Measurements from ENCODE around the gene MRAP2.
"Not testable (repeated sequence)": the region's sequence is repeated elsewhere in the genome, so short reads cannot be mapped to it uniquely, and the experiment has no call there.

MRAP2 gene

DNA sequence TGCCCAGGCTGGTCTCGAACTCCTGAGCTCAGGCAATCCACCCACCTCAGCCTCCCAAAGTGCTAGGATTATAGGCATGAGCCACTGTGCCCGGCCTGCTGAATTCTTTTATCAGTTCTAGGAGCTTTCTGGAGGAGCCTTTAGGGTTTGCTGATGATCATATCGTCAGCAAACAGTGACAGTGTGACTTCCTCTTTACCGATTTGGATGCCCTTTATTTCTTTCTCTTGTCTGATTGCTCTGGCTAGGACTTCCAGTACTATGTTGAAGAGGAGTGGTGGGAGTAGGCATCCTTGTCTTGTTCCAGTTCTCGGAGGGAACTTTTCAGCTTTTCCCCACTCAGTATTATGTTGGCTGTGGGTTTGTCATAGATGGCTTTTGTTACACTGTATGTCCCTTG lies 35.3 kb downstream of the MRAP2 start:
- intact Hi-C loops (cut with DNase I), result not testable (repeated sequence)

DNA sequence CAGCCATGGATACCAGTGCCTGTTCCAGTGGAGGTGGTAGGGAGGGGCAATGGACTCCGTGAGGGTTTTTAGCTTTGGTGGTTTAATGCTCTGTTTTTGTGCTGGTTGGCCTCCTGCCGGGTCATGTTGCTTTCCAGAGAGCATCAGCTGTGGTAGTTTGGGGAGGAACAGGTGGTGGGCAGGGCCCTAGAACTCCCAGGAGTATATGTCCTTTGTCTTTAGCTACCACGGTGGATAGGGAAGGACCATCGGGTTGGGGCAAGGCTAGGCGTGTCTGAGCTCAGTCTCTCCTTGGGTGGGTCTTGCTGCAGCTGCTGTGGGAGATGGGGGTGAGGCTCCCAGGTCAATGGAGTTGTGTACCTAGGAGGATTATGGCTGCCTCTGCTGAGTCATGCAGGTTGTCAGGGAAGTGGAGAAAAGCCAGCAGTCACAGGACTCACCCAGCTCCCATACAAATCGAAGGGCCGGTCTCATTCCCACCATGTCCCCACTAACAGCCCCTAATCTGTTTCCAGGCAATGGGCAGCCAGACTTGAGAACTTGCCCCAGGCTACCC lies 38.9 kb downstream of the MRAP2 start:
- intact Hi-C loops (cut with DNase I), result no loop called here
- DNase-seq, result no peak

More for the DNA sequence above, 35.3 kb downstream of the MRAP2 start:
- not testable (repeated sequence) for DNase-seq

GRCh38 chr6:84074988-84075781 lies 41.6 kb downstream of the MRAP2 start:
- DNase-seq, result no peak
- intact Hi-C loops (cut with DNase I), result no loop called here

DNA sequence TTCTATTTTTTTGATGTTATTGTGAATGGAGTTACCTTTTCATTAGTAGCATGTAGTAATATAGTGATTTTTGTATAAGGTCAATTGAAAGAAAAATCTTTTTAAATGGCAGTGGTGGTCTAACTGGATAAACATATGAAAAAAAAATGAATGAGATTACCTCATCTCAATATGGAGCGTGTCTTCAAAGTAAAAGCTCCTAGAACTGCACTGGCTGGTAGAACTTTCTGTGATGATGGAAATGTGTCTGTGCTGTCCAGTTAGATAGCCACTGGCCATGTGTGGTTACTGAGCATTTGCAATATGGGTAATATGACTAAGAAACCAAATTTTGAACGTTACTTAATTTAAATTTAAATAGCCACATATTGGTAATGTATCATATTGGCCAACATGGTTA lies 44.1 kb downstream of the MRAP2 start:
- intact Hi-C loops (cut with DNase I), result no loop called here
- DNase-seq, result no peak

- no peak for DNase-seq
These were observed 44.8 kb downstream of the MRAP2 start for GRCh38 chr6:84078335-84078734.

GRCh38 chr6:84081222-84081621 lies 47.6 kb downstream of the MRAP2 start:
- DNase-seq, result no peak
- intact Hi-C loops (cut with DNase I), result no loop called here

More at GRCh38 chr6:84078335-84078734, 44.8 kb downstream of the MRAP2 start:
- intact Hi-C loops (cut with DNase I), result no loop called here

DNA sequence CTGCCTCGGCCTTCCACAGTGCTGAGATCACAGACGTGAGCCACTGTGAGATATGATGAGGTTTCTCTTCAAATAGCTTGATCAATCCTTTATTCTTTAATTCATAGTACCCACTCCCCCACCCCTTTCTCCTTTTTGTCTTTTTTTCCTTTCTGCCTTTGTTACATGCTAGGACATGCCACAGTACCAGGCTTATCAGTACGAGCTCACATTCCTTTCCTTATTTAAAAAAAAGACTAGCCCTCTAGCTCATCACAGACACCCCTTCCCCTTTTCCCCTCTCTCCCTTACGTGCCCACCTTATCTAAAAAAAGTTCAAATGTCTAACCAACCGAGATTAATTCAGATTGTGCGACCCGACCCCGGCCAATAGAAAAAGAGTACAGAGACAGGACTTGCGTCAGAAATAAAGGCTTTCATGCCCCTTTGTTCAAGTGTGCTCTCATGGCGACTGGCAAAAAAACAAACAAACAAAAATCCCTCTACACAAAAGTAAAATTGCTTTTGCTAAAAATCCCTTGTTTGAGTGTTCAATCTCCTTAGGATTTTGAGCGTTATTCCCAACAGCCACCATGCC lies 49.2 kb downstream of the MRAP2 start:
- DNase-seq, result no peak
- intact Hi-C loops (cut with DNase I), result no loop called here

- intact Hi-C loops (cut with DNase I); DNase-seq: not testable (repeated sequence)
These were observed 51.1 kb downstream of the MRAP2 start for GRCh38 chr6:84084705-84085104.

- DNase-seq, result no peak
These were observed 52.5 kb downstream of the MRAP2 start for GRCh38 chr6:84086056-84086455.

DNA sequence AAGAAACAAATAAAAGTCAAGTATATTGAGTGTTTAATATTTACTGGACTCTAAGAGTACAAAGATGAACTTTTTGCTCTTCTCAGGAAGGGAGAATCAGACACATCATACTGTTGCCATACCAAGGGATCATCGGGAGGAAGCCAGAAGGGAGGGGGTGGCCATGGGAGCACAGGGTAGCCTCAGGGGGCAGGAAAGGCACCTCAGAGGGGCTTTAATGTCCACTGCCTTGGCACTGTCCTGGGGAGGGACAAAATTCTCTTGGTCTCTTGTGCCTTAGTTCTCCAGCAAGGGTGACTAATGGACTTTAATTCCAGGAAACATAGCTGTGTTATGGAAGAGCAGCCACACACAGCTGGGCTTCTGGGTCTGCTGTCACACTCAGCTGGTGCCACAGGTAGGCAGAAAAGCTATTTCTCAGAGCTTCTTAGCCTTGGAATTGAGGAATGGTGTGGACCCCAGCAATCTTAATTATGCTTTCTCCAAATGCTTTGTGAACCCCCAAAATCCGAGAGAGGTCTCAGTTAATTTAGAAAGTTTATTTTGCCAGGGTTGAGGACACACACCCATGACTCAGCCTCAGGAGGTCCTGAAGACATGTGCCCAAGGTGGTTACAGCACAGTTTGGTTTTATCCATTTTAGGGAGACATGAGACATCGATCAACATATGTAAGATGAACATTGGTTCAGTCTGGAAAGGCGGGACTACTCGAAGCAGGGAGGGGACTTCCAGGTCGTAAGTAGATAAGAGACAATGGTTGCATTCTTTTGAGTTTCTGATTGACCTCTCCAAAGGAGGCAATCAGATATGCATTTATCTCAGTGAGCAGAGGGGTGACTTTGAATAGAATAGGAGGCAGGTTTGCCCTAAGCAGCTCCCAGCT lies 53.2 kb downstream of the MRAP2 start:
- no peak for DNase-seq
- intact Hi-C loops (cut with DNase I), result no loop called here

More at GRCh38 chr6:84086056-84086455, 52.5 kb downstream of the MRAP2 start:
- intact Hi-C loops (cut with DNase I), result no loop called here

DNA sequence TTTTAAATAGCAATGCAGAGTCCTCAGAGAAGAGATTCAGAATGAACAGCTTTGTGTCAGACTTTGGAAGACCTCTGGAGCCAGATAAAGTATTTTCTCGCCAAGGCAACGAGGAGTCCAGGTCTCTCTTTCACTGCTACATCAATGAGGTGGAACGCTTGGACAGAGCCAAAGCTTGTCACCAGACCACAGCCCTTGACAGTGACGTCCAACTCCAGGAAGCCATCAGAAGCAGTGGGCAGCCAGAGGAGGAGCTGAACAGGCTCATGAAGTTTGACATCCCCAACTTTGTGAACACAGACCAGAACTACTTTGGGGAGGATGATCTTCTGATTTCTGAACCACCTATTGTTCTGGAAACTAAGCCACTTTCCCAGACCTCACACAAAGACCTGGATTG lies 55.5 kb downstream of the MRAP2 start:
- DNase-seq, result no peak
- intact Hi-C loops (cut with DNase I), result no loop called here

- intact Hi-C loops (cut with DNase I), result no loop called here
- DNase-seq, result no peak
These were observed 56.0 kb downstream of the MRAP2 start for GRCh38 chr6:84089552-84089951.

DNA sequence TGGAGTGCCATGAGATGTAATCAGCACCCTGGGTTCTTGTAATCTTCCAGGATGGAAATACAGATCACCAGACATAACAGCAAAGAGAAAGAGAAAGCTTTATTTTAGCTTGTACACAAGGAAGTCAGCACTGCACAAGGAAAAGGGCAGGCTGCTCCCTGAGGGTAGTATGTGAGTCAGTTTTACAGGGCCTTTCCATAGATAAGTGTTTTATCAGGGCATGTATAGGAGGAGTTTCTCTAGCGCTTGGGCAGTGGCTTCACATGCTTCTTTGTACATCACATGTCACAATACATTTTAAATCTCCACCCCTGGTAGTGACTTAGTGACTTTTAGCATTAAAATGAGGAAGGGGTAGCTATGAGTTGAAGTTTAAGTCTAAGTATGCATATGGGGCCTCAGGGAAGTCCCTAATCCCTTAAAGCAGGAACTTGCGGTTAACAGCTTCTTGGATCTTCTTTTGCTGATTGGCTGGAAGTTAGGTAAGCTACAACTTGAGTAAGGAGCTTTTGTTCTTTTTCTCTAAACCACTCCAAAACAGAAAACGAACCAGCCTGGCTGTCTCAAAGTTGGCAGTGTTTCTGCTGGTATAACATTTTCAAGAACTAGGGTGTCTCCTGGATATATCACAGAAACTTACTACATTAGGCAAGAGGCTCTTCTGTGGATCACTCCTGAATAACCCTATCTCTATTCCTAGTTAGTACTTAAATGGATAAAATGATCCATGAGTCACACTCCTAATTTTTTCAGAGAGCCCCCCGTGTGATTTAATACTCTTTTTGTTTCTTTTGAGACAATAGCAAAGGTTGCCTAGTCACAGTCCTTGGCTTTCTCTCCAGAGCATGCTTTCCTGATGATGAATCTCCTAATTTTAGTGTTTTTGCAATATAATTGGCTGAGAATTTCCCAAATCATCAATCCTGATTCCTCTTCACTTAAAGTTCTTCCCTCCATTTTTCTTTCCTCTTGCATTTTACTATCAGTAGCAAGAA lies 60.2 kb downstream of the MRAP2 start:
- no peak for DNase-seq
- intact Hi-C loops (cut with DNase I), result no loop called here

- intact Hi-C loops (cut with DNase I), result no loop called here
- DNase-seq, result no peak
These were observed 61.6 kb downstream of the MRAP2 start for GRCh38 chr6:84095156-84095555.

DNA sequence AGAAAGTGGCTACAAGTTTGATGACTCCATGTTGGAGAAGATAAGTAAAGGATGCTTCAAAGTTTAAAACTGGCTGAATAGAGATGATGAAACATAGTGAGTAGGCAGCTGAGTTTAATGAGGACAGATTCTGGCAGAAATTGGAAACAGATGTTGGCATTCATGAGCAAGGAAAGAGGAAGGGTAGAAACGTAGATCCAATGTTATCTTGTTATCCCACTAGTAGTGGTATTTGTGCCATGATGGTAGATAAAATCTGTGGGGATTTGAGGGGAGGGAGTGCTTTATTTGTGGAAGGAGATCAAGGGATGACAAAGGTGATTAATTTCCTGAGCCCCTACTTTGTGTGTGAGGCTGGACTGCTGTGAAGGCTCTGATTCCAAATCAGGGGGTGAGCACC lies 69.5 kb downstream of the MRAP2 start:
- intact Hi-C loops (cut with DNase I), result no loop called here

DNA sequence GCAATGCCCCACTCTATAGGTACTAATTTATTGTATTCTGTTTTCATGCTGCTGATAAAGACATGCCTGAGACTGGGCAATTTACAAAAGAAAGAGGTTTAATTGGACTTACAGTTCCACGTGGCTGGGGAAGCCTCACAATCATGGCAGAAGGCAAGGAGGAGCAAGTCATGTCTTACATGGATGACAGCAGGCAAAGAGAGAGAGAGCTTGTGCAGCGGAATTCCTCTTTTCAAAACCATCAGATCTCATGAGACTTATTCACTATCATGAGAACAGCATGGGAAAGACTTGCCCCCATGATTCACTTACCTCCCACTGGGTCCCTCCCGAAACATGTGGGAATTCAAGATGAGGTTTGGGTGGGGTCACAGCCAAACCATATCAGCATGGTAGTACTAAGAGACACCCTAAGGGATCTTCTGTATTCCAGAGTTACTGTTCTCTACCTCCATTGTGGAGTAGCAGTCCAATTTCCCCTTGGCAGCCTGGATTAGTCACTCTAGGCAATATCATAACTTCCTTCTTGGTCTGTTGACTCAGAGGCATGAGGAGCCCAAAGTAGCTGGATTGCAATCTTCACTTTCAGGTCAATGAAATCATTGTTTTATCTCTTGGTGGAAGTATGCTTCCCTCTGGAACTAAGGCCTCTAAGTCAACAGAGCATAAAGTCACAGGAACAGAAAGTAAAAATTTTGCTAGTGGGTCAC lies 71.8 kb downstream of the MRAP2 start:
- intact Hi-C loops (cut with DNase I); DNase-seq: not testable (repeated sequence)

More for the DNA sequence above, 69.5 kb downstream of the MRAP2 start:
- DNase-seq, result no peak

DNA sequence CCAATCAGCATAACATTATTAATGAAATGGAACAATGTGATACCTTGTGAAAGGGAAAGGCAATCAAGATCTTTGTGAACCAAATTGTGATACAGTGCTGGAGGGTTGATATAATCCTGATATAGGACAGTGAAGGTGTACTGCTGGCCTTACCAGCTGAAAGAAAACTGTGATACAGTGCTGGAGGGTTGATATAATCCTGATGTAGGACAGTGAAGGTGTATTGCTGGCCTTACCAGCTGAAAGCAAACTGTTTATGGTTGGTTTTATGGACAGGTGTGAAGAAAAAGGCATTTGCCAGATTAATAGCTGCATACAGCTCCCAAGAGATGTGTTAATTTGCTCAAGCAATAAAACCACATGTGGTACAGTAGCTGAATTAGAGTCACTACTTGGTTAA lies 73.9 kb downstream of the MRAP2 start:
- no peak for DNase-seq
- intact Hi-C loops (cut with DNase I), result no loop called here

DNA sequence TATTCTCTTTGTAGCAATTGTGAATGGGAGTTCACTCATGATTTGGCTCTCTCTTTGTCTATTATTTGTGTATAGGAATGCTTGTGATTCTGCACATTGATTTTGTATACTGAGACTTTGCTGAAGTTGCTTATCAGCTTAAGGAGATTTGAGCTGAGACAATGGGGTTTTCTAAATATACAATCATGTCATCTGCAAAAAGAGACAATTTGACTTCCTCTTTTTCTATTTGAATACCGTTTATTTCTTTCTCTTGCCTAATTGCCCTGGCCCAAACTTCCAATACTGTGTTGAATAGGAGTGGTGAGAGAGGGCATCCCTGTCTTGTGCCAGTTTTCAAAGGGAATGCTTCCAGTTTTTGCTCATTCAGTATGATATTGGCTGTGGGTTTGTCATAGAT lies 77.8 kb downstream of the MRAP2 start:
- intact Hi-C loops (cut with DNase I); DNase-seq: not testable (repeated sequence)

Measured in posterior cingulate gyrus (tissue), 11 donors.